HG03064 (cell line): Measurements from ENCODE around the gene ZNF804B.

Source experiments
- ATAC-seq: cut with Tn5 transposase; IDR thresholded peaks from one replicate; pipeline ENCODE4 v1.9.1; 2021; ENCODE audit warnings: low read depth; ENCODE audit not compliant: unreplicated experiment

The ZNF804B gene

GRCh38 chr7:89238156-89238555 is 478.7 kb downstream of the ZNF804B start:
- ATAC-seq, result no peak

GRCh38 chr7:89246196-89246595 is 486.7 kb downstream of the ZNF804B start:
- ATAC-seq, result no peak

GRCh38 chr7:89247207-89247606 is 487.7 kb downstream of the ZNF804B start:
- no peak for ATAC-seq

- ATAC-seq, result no peak
These were observed 499.6 kb downstream of the ZNF804B start for GRCh38 chr7:89259085-89259484.

- ATAC-seq, result no peak
These were observed 504.6 kb downstream of the ZNF804B start for GRCh38 chr7:89264126-89264525.

GRCh38 chr7:89265631-89266030 is 506.1 kb downstream of the ZNF804B start:
- ATAC-seq, result no peak

GRCh38 chr7:89283302-89283701 is 523.8 kb downstream of the ZNF804B start:
- ATAC-seq, result no peak

GRCh38 chr7:89308535-89308934 is 549.0 kb downstream of the ZNF804B start:
- no peak for ATAC-seq

- ATAC-seq, result no peak
These were observed 552.4 kb downstream of the ZNF804B start for GRCh38 chr7:89311886-89312285.

- ATAC-seq, result no peak
These were observed 553.1 kb downstream of the ZNF804B start for GRCh38 chr7:89312551-89312950.

GRCh38 chr7:89316584-89317251 is 557.2 kb downstream of the ZNF804B start:
- no peak for ATAC-seq

GRCh38 chr7:89332026-89332425 is 572.5 kb downstream of the ZNF804B start:
- ATAC-seq, result no peak

- ATAC-seq, result no peak
These were observed 575.3 kb downstream of the ZNF804B start for GRCh38 chr7:89334797-89335196.

GRCh38 chr7:89335490-89335889 is 576.0 kb downstream of the ZNF804B start:
- ATAC-seq, result no peak

GRCh38 chr7:89336121-89336520 is 576.6 kb downstream of the ZNF804B start:
- ATAC-seq, result no peak

- no peak for ATAC-seq
These were observed 580.2 kb downstream of the ZNF804B start for GRCh38 chr7:89339748-89340147.

- no peak for ATAC-seq
These were observed 597.6 kb downstream of the ZNF804B start for GRCh38 chr7:89357121-89357520.

- no peak for ATAC-seq
These were observed 617.7 kb downstream of the ZNF804B start for GRCh38 chr7:89377219-89377618.

GRCh38 chr7:89385411-89385810 is 625.9 kb downstream of the ZNF804B start:
- no peak for ATAC-seq
